Astrocyte of the cerebellum (primary cell): Measurements from ENCODE around the gene ABCA9.

ENCODE experiments used
- DNase-seq: peaks from one replicate; pipeline ENCODE4 v3.0.0-alpha.2; 2011; ENCODE audit warnings: low read depth
- H3K4me3 ChIP-seq: 2 replicates; pipeline ENCODE4 v1.5.1; 2011; ENCODE audit warnings: mild to moderate bottlenecking, low read depth, low read length, moderate library complexity
- in situ Hi-C: cut with HindIII; loops from 2 replicates; pipeline ENCODE4 v1.10.0; 2017; ENCODE audit warnings: low sequenced_read_pairs
- TF ChIP-seq, protein P1 (sequence below): IDR thresholded peaks from 2 replicates; pipeline ENCODE4 v1.5.1; 2012; ENCODE audit warnings: low read length, low read depth, moderate library complexity, mild to moderate bottlenecking; ENCODE audit errors: missing control alignments

The ABCA9 gene

DNA sequence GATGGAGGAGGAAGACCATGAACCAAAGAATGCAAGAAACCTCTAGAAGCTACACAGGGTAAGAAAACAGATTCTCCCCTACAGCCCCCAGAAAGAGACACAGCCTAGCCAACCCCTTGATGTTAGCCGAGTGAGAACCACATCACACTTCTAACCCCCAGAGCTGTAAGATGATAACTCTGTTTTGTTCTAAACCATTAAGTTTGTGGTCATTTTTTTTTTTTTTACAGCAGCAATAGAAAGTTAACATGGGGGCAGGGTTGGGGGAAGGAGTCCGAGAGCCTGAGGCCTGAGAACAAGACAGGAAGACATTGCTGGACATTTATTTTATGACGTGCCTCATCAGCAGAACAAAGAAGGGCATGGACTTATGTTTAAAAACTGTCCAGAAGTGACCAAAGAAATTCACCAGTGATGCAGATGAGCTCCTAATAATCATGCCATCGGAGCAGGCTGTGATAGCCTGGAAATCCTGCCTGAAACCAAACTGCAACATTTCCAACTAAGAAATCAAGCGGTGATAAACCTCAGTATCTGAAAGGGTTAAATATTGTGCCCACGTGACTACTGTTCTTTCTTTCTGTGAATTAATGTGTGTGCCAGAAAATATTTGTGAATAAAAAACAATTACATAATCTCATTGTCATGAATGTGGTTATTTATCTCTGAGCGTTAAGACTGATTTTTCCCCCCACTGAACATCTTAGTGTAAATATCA is 1.1 kb downstream of the ABCA9 start:
- in situ Hi-C loops = no loop called here
- no peak for DNase-seq
- no peak overlapping the region for H3K4me3 ChIP-seq
- TF ChIP-seq, protein P1, sequence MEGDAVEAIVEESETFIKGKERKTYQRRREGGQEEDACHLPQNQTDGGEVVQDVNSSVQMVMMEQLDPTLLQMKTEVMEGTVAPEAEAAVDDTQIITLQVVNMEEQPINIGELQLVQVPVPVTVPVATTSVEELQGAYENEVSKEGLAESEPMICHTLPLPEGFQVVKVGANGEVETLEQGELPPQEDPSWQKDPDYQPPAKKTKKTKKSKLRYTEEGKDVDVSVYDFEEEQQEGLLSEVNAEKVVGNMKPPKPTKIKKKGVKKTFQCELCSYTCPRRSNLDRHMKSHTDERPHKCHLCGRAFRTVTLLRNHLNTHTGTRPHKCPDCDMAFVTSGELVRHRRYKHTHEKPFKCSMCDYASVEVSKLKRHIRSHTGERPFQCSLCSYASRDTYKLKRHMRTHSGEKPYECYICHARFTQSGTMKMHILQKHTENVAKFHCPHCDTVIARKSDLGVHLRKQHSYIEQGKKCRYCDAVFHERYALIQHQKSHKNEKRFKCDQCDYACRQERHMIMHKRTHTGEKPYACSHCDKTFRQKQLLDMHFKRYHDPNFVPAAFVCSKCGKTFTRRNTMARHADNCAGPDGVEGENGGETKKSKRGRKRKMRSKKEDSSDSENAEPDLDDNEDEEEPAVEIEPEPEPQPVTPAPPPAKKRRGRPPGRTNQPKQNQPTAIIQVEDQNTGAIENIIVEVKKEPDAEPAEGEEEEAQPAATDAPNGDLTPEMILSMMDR = no peak

DNA sequence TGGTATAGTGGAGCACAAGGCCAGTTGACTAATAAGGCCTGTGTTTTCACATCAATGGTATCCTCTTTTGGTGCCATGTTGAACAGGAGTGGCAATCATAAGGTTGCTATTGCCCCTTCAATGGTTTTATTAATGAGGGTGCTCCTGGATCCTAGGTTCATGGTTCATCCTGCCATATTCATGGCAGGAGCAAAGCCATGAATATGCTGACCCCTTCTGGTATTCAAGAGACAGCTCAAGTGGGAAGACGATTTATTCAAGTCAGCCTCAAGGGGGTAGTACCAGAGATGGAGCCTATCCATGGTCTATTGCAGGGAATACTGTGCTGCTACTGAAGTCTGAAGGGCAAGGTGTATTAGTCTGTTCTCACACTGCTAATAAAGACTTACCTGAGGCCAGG is 2.6 kb downstream of the ABCA9 start:
- in situ Hi-C loops = no loop called here
- no peak for DNase-seq
- no peak overlapping the region for H3K4me3 ChIP-seq
- TF ChIP-seq, protein P1 = no peak

DNA sequence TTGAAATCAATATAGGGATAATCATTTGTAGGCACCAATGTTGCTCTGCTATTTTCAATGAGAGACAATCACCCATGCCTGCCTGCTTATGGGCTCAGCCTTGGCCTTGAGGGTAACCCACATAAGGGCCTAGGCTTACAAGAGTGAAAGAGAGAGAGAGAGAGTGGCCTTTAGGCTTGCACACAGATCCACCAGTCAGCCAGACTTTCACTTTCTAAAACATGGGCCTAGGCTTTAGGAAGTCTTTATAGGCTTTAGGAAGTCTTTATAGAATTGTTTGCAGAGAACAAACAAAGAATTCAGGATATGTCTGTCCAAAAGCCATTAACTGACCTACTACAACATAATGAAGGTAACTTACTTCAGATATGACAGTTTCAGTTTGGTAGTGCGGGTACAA is 3.4 kb downstream of the ABCA9 start:
- in situ Hi-C loops = no loop called here

DNA sequence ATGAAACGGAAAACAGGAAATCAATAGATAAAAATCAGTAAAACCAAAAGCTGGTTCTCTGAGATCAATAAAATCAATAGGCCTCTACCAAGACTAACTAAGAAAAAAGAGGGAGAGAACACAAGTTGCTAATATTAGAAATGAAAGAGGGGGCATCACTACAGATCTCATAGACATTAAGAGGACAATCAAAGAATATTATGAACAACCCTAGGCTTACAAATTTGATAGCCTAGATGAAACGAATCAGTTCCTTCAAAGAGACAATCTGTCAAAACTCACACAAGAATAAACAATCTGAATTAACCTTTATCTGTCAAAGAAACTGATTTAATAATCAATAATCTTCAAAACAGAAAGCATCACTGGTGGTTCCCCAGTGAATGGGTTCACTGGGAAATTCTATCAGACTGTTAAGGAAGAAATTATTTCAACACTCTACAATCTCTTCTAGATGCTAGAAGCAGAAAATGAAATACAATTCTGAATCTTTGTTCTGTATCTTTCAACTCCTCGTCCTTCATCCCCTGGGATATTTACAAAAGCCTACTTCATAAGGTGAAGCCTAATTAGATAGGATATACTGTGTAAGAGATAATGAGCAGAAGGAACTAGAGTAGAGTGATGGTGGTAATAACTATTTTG is 4.4 kb downstream of the ABCA9 start:
- no peak for DNase-seq
- in situ Hi-C loops = no loop called here
- H3K4me3 ChIP-seq = no peak overlapping the region
- TF ChIP-seq, protein P1 = no peak

More for the DNA sequence above, 3.4 kb downstream of the ABCA9 start:
- no peak overlapping the region for H3K4me3 ChIP-seq
- TF ChIP-seq, protein P1 = no peak
- DNase-seq = no peak

DNA sequence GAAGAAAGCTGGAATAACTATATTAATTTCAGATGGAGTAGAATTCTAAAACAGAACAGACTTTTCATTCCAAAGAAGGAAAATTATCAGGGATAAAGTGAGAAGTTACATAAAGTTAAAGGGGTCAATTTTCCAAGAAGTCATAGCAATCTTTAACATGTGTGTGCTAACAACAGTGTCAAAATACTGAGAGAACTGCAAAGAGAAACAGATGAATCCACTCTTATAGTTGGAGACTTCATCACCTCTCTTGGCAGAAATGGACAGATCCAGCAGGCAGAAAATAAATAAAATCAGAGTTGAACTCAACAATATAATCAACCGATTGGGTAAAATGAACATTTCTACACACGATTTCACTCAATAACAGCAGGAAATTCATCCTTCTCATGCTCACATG is 5.4 kb downstream of the ABCA9 start:
- TF ChIP-seq, protein P1 = no peak
- in situ Hi-C loops = no loop called here
- no peak for DNase-seq
- no peak overlapping the region for H3K4me3 ChIP-seq

DNA sequence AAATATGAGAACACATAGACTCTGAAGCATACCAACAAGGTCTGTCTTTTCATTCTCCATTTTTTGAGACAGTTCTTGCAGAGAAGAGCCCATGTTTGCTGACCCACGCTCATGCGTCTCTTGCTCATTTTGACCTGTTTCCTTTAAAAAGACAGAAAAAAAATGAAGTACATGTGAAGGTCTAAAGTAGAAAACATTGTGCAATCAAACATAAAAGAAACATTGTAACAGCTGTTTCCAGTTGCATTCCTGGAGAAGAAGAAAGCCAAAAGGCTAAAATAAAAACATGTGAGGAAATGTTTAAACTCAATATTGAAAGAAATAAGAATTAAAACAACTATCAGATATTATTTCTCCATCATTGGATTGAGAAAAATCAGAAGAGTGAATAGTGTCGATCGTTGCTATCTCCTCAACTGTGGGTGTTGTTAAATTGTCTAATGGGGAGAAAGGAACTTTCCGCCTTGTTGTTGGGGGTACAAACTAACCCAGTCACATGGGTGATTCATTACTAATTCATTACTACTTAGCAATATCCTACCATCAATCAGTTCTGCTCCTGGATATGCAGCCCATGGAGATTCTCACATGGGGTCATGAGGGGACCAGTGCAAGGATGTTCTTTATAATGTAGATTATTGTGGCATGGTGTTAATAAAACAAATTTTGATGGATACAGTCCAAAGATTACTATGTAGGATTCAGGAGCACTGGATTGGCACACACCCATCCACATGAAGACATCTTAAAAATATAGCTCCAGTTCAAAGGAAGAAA is 9.5 kb downstream of the ABCA9 start:
- peak; percentile 33 for DNase-seq
- in situ Hi-C loops = no loop called here
- H3K4me3 ChIP-seq = no peak overlapping the region
- TF ChIP-seq, protein P1 = no peak
